ENCODE data around the gene POLA2.
"Not testable (repeated sequence)": the region's sequence is repeated elsewhere in the genome, so short reads cannot be mapped to it uniquely, and the experiment has no call there.

Gene POLA2

DNA sequence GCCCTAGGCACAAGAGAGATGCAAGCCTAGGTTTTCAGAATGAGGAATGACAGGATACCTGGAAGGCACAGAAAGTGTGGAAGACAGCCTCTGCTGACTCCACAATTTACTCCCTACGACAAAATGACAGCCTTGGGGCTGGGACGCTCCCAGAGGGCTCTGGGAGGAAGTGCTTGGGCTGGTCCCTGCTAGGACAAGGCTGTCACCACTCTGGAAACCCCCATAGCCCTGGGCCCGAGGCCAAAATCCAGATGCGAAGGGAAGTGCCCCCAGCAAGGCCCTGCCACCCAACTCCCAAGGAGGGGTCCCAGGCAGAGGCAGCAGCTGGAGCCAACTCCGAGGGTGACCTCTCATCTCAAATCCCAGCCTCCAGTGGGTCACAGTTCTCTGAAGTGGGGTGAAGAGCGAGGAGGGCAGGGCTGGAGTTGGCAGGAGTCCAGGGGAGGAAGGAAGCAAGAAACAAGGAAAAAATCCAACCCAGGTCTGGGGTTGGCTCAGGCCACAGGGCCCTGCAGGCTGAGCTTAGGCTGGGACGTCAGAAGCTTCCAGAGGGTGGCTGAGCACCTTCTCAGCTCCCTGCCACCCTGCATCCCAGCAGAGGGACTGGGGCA is 46.6 kb downstream of the POLA2 start:
- no peak for DNase-seq (ENCODE audit: low spot score)

- DNase-seq (ENCODE audit: low spot score), result no peak
Observed at GRCh38 chr11:65309006-65309405, 47.2 kb downstream of the POLA2 start.

GRCh38 chr11:65310215-65310614 is 48.5 kb downstream of the POLA2 start:
- no peak for DNase-seq (ENCODE audit: low spot score)

- DNase-seq (ENCODE audit: low spot score), result no peak
Observed at GRCh38 chr11:65310736-65311135, 49.0 kb downstream of the POLA2 start.

- DNase-seq (ENCODE audit: low spot score), result no peak
Observed at GRCh38 chr11:65311170-65311678, 49.5 kb downstream of the POLA2 start.

- peak; percentile 72 for DNase-seq (ENCODE audit: low spot score)
Observed at GRCh38 chr11:65314501-65315203, 52.9 kb downstream of the POLA2 start, which contains the start of gene CDC42EP2. CDC42EP2 (plus strand) TSS chr11:65314866; CDS start chr11:65320899, 6,033 bp downstream.

DNA sequence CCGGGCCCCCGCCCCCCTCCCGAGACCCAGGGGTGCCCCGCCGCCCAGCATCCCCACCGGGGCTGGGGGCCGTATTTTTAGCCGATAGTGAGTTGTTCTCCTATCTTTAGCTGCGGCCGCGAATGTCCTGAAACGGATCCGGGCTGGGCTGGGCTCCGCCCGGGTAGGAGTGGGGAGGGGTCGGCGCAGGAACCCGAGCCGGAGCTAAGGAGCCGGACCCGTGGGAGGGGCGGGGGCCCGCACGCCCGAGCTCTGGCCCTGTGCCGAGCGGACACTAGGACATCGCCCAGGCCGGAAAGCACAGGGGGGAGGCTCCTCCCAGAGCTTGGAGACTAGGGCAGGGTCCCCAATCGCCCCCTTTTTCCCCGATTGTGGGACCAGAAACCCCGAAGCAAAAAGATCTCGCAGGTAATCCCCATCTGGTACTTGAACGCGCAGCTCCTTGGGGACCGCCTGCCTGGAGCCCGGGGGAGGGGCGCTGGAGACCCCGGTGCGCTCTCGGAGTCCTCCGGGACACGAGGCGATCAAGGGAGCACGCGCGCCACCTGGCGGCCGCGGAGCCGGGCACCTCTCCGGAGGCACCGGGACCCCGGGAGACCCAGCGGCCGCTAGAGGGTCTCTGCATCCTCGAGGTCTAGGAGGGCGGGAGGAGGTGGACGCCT is 53.6 kb downstream of the POLA2 start:
- DNase-seq (ENCODE audit: low spot score), result peak; percentile 82

- DNase-seq (ENCODE audit: low spot score), result no peak
Observed at GRCh38 chr11:65315866-65316226, 54.1 kb downstream of the POLA2 start.

GRCh38 chr11:65316227-65317024 is 54.7 kb downstream of the POLA2 start:
- no peak for DNase-seq (ENCODE audit: low spot score)

GRCh38 chr11:65317025-65317786 is 55.4 kb downstream of the POLA2 start:
- no peak for DNase-seq (ENCODE audit: low spot score)

DNA sequence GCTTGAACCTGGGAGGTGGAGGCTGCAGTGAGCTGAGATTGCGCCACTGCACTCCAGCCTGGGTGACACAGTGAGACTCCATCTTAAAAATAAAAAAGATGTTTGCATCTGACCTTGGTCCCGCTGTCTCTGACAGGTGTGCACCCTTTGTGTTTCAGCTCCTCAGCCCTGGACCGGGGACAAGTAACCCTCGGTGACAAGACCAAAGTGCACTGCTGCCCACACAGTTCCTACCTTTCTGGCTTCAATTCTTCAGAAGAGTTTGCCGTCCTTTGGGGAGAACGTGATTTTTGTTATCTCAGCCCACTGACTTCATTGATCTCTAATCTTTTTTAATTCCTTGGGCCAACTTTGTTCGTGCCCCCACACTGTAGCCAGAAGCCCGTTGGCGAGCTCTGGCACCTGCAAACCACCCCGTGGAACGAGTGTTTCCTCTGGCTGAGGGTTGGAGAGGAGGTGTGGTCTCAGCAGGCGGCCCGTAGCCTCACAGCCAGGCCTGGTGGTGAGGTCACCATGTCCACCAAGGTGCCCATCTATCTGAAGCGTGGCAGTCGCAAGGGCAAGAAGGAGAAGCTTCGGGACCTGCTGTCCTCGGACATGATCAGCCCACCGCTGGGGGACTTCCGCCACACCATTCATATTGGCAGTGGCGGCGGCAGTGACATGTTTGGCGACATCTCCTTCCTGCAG is 58.8 kb downstream of the POLA2 start:
- no peak for DNase-seq (ENCODE audit: low spot score)

GRCh38 chr11:65321076-65321475 is 59.3 kb downstream of the POLA2 start:
- DNase-seq (ENCODE audit: low spot score), result no peak

- no peak for DNase-seq (ENCODE audit: low spot score)
Observed at GRCh38 chr11:65321828-65322485, 60.2 kb downstream of the POLA2 start.

- no peak for DNase-seq (ENCODE audit: low spot score)
Observed at GRCh38 chr11:65323813-65324212, 62.1 kb downstream of the POLA2 start.

- no peak for DNase-seq (ENCODE audit: low spot score)
Observed at GRCh38 chr11:65325435-65325834, 63.7 kb downstream of the POLA2 start.

DNA sequence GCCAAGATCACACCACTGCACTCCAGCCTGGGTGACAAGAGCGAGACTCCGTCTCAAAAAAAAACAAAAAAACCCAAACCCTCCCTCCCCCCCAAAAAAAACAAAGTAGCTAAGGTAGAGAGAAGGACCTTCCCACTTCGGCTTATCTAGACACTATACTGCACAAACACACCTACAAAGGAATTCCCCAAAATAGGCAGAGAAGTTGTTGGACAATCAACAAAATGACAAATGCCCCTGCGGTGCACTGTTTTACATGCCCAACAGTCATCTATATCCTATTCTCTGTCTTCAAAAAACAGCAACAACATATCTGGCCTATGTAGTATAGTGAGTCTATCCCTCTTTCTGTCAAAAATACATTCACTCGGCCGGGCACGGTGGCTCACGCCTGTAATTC is 65.3 kb downstream of the POLA2 start:
- DNase-seq (ENCODE audit: low spot score), result no peak

- no peak for DNase-seq (ENCODE audit: low spot score)
Observed at GRCh38 chr11:65329478-65329877, 67.7 kb downstream of the POLA2 start.

- DNase-seq (ENCODE audit: low spot score), result peak; percentile 86
Observed at GRCh38 chr11:65329944-65330403, 68.2 kb downstream of the POLA2 start.

- no peak for DNase-seq (ENCODE audit: low spot score)
Observed at GRCh38 chr11:65330544-65330943, 68.8 kb downstream of the POLA2 start.

- not testable (repeated sequence) for DNase-seq (ENCODE audit: low spot score)
Observed at GRCh38 chr11:65332591-65332990, 70.8 kb downstream of the POLA2 start.

Measured in activated CD4-positive, alpha-beta T cell treated with anti-CD3 and anti-CD28 coated beads, Interleukin-2, Interleukin-4, amounts not matched to agents 100 ng/mL and 50 ng/mL, durations not matched to agents 16 hours and 8 hours (primary cell).